ENCODE data around the gene ATP1A1.

GRCh38 chr1:116416854-116417513 lies 43.9 kb downstream of the ATP1A1 start:
- TF ChIP-seq EZH2 (IDR thresholded peaks at IDR 0.05; ENCODE audit: insufficient read depth, poor library complexity, severe bottlenecking) (no peak), EZH2phosphoT487 (IDR thresholded peaks at IDR 0.05; ENCODE audit: insufficient read depth, low read depth) (no peak)

Data from GM23248 (cell line).